RKO (cell line): Measurements from ENCODE around the gene CTBP1.

Source experiments
- DNase-seq: peaks from one replicate; pipeline ENCODE4 v3.0.0-alpha.2; 2016; ENCODE audit warnings: low spot score

The CTBP1 gene

DNA sequence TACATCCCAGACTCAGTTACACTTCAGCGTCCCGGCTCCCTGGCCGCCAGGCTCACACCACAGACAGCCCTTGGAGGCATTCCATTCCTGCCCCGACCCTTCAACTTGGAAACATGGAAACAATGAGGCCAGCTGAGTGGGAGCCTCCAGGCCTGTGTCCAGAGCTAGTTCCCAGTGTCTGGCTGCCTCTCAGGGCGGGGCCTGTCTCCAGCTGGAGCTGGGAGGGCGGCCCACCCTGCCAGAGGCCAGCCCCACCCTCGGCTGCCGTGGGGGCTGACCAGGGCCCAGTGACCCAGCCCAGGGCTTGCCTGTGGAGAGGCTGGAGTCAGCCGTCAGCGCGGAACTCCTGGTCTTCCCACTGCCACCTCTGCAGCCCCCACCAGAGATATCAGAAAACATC lies 39.1 kb downstream of the CTBP1 start:
- DNase-seq, result no peak

DNA sequence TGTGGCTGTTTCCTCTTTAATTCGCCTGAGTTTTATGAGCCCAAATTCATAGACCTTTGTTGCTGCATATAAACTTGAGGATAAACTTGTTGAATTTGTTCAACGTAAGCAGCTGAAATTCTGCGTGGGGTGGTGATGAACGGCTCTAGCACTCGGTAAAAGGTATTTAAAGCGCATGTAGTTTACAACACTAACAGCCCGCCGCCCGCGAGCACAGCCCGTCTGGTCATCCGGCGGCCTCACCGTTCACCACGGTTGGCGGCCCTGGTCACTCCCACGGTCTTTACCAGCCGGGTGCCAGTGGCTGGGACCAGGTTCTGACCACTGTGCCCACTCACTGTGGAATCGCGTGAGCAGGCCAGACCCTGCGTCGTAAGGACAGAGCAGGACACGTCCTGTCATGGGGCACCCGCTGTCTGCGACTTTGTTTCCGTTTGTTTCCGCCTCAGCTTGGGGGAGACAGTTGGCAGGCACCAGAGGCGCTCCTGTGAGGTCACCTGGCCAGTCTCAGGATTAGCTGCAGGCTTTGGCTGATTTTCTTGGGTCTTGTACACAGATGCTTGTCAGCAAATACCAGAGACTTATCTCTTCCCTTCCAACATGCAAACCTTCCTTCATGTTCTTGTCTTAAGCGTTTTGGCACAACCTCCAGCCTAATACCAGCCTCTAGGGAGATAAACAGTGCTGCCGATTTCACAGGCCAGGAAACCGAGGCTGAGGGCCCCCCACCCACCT lies 39.8 kb downstream of the CTBP1 start:
- DNase-seq, result no peak

DNA sequence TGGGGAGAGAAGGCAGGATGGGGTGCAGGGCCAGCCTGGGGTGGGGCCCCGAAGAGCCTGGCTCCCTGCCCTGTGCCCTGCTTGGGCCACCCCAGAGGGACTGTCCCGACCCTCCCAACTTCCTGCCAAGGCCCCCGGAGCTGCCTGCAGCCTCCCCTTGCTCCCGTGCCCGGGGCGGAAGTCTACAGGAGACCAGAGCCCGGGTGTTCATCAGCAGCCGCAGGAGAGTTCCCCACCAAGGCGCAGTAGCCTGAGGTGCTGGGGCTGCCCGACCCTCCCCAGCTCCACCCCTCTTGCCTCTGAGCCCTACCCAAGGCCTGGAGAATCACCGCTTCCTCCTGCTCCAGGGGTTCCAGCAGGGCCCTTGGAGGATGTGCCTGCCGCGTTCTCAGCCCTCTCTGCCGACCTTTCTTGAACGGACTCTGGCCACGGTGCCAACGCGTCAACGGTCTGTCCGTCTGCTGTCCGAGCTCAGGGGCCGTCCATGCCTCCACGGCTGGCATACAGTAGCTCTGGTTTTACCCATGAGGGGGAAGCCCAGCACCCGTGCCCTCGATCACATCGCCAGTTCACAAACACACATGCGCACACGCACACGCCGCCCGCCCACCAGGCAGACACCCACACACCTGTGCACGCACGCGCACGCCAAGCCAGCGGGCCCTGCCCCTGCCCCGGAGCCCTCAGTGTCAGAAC lies 40.5 kb downstream of the CTBP1 start:
- DNase-seq, result no peak

DNA sequence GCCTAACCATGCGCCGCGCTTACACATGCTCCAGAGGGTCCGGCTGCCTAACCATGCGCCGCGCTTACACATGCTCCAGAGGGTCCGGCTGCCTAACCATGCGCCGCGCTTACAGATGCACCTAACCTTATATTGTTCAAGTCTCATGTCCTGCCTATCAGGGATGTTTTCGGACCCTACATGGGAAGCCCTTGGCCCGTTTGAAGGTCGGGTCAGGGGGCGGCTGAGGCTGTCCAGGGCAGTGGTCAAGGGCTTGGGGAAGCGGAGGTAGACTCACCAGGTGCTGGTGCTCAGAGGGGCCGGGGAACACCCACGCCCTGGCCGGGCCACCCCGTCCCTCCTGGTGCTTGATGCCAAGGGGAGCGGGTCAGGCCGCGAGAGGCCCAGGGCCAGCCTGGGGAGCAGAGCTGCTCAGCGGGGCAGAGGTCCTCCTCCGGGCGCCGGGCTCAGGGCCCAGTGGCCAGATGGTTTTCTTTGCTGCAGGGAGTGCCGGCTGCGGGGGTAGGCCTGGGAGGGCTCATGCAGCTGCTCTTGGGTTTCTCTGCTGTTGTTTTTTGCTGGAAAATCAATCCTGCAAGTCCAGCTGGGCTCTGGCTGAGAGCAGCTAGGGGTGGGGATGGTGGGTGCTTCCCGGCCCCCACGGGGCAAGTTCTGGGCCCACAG lies 41.2 kb downstream of the CTBP1 start:
- no peak for DNase-seq

DNA sequence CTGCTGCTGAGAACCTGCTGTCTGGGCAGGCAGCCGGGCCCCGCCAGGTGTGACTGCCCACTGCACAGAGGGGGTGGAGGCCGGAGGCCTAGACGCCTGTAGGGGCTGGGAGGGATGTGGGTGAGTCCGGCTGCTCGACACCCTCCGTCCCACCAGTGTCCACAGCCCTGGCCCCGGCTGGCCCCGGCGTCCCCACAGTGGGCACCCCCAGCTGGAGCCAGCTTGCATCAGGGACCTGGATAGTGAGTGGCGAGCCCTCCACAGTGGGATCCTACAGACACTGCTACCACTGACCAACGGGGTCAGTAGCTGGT lies 41.8 kb downstream of the CTBP1 start:
- no peak for DNase-seq

DNA sequence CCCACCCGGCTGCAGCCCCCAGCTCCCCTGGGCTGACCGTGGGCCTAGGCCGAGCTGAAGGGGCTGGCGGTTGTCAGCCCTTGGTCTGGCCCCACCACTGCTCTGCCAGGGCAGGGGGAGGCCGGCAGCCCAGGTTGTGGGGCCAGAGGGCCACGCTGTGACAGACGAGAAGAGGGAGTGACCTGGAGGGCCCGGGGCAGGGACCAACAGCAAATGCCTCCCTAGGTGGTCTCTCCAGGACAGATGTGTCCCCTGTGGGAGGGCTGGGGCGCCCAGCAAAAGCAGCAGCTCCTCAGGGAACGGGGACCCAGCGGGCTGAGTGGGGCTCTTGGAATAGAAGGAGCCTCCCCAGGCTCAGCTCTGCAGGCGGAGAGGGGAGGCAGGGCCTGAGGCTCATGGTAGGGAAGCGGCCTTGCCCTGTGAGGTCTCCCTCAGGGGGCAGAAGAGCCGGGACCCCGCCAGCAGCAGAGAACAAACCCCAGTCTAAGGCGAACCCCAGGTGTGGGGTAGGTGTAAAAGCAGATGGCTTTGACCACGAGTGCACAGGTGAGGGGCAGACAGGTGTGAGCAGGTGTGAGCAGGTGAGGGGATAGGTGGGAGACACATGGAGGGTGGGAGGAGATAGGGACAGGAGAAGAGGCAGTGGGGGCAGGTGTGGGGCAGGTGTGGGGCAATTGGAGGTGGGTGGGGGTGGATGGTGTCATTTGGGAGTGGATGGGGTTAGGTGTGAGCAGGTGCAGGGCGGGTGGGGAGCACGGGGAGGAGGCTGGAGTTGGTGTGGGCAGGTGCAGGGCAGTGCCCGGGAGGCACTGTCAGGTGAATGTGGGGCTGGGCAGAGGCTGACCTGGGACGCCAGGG lies 42.4 kb downstream of the CTBP1 start:
- no peak for DNase-seq

DNA sequence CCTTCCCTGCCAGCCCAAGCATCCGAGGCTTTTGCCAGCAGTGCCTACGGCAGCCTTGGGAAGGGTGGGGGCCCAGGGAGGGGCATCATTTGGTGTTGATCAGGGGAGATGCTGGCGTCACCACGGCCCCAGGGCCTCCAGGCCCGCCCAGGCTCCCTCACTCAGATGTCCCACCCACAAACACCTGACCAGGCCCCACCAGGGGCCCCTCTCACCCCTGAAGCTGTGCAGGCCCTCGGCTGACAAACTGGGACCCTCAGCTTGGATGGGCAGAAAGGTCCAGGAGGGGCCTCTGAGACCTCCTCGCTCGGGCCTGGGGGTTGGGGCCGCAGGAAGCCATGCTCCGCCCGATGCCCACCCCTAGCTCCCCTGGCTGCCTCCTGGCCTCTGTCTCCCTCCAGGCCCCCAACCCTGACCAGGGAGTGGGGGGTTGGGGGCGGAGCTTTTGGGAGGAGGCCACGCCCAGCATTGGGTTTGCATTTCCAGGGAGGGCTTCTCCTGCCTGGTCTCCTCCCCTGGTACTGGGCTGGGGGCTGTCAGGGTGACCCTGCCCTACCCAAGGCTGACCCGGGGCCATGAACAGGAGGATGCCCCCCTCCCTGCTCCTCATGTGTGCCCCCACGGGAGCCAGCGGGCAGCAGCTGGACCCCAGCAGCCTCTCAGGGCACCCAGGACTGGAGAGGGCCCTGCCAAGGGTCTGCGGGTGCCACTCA lies 43.2 kb downstream of the CTBP1 start:
- no peak for DNase-seq

DNA sequence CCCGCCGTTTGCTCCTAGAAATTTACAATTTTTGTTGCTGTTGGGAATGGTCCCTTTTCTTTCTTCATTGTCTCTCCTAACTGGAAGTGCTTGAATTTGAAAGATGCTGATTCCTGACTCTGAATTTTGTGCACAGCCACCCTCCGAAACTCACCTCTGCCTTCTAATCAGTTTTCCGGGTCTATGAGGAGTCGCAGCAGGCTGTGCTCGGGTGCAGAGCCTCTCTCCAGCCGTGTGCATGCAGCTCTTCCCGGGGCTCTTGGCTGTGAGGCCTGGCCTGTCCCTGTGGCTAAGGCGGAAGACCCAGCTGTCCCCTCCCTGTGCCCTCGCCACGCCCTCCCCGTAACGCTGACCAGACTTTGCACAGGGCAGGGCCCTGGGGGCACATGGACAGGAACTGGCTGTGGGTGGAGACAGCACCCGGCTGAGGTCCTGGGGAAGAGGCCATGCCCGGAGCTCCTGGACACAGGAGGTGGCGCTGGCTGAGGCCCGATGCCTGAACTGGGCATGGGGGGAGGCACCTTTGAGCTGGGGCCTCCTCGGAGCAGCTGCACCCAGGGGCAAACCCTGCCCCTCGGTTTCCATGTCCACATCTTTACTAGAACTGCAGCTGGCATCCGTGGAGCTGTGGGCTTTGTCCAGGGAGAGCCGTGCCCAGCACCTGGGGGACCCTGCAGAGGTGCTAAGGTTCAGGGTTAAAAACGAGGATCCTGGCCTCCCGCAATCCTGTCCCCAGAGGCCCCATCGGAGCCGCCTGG lies 43.9 kb downstream of the CTBP1 start:
- DNase-seq, result no peak

DNA sequence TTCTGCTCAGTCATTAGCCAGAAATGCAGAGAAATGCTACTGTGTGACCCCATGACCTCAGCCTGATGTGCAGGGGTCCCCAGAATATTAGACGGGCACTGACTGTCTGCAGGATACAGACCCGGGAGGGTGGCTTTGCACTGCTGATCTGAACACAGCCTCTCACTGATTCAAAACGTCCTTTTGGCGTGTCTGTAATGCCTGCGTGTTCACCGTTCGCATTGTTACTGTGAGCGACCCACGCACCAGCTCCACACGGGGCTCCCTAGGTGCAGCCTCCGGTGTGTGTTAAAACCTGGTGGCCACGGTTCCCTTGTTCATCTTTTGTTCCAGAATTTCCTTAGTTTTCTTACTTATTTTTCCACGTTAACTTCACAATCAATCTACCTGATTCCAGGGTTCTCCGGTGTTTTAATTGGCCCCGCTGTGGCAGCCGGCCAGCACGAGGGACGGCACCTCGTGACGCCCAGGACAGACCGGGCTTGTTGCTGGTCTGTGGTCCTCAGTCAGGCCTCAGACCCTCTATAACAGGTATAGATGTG lies 44.6 kb downstream of the CTBP1 start:
- DNase-seq, result no peak

DNA sequence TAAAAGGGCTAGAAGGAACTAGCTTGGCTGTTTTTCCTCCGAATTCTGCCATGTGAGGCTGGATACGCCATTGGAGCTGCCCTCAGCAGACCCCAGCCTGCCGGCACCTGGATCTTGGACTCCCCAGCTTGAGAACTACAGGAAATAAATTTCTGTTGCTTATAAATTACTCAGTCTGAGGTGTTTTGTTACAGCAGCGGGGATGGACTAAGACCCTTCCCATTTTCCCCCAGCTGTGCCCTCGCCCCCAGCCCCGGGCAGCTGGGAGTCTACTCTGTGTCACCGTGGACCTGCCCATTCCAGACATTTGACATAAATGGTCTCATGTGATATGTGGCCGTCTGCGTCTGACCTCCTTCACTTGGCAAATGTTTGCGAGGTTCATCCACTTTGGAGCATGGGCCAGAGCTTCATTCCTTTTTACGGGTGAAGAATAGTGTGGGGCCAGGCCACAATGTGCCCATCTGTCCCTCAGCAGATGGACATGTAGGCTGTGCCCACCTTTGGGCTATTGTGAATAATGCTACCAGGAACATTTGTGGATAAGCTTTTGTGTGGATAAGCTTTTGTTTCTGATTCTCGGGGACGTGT lies 45.8 kb downstream of the CTBP1 start:
- no peak for DNase-seq

DNA sequence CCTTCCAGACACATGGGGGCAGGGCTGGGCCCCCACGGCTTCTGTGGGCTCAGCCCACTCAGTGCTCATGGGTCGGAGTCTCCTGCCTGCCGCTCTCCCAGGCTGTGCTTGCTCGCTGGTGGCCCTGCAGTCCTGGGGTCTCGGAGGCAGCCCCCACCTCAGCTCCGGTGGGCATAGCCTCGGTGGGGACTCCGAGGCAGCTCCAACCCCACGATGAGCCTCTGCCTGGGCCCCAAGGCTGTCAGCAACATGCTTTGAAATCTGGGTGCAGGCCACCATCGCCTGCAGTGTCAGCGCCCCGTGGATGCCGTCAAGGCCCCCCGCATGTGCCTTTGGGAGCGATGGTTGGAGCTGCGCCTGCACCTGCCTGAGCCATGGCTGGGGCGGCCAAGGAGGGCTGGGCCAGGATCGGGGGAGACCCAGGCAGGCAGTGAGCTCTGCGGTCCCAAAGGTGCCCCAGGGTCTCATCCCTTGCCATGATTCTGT lies 46.4 kb downstream of the CTBP1 start:
- DNase-seq, result no peak

DNA sequence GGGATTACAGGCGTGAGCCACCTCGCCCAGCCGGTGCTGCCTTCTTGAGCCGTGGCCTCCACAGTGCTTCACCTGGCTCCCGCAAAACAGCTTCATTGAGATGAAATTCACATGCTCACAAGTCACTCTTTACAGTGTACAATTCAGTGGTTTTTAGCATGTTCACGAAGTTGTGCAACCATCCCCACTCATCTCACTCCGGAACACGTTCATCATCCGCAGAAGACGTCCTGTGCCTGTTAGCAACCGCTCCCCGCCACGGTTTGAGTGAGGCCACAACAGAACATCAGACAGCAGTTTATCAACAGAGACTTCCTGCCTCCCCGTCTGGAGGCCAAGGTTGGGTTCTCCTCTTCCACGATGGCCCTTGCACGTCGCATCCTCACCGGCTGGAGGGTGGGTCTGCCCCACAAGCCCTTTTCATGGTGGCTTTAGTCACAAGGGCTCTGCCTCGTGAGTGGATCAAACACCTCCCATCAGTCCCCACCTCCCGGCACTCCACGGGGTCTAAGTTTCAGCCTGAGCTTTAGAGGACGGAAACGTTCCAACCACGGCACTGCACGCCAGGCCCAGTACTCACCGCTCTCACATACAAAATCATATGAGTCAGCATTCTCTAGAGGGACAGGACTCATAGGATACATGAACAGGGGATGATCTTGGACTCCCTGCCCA lies 46.9 kb downstream of the CTBP1 start:
- DNase-seq, result no peak

DNA sequence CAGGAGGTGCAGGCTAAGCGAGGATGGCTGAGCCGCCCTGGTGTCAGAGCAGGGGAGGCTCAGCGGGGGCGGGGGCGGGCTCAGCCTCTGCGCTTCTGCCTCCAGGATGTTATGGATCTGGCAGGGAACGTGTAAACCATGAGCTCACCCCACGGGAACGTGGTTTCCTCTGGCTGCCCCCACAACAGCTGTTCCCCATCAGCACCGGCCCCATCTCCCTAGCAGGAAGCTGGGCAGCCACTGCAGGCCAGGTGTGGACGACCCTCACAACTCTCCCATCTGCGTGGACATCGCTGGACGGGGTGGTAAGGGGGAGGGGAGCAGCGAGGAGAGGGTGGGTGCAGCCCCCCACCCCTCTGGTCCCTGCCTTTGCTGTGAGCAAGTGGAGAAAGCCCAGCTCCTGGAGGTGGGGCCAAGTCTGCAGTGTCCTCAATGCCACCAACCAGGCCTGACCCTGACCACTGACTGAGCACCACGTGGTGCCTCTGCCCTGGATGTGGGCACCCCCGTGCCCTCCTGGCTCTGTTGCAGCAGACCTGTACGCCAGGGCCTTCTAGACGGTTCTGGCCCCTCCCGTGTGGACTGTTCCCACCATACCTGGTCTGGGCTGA lies 48.4 kb downstream of the CTBP1 start:
- DNase-seq, result peak; percentile 18

DNA sequence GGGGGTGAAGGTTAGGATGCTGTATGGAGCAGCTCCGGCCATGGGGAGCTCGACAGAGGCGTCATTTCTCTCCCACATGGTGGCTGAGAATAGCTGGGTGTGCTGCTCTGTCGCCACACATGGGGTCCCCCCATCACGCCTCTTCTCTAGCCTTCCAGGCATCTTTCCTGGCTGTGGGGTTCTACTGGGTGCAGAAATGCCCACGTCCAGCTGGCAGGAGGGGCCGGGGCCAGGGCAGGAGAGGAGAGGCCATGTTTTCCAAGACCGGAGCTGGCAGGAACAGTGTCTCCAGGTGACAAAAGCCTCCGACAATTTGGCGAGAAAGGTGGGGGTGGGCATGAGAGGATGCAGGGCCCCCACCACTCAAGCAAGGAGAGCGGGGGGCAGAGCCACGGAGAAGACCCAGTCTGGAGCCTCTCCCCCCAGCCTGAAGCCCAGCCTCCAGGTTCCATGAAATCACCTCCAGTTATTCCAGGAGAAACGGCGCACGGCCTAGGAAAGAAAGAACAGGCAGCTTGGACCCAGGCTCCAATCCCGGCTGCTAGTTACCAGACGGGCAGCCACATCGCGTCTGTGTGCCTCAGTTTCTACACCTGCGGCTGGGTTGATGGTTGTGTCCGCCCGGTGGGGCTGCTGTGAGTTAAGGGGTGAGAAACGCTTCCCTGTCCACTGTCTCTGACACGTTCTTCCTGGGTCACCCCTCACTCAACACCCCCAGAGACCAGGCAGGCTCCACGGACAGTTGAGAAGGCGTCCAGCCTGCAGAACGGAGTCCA lies 49.2 kb downstream of the CTBP1 start:
- no peak for DNase-seq

DNA sequence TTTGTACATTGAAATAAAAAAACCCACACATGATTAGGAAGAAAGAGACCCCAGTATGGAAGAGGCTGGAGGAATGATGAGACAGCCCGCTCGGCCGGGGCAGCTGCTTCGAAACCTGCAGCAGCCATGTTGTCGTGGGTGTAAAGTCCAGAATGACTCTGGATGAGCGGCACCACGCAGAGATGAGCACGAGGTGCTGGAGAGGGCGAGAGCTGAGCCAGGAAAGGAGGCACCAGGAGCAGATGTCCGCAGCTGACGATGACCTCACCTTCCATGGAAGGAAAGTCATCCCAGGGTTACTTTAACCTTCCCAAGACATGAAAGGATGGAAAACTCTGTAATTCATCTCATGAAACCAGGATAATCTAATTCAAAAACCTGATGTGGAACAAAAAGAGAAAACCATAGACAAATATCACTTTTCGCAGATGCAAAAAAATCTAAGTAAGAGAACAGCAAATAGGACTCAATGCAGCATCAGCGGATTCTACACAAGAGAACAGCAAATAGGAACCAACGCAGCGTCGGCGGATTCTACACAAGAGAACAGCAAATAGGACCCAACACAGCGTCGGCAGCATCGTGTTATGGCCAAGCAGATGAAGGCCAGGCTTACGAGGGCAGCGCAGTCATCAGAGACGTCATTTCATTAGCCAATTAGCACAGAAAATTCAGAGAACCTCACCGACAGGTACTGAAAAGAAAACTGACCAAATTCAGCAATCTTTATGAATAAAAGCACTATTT lies 50.7 kb downstream of the CTBP1 start:
- DNase-seq, result peak; percentile 32

DNA sequence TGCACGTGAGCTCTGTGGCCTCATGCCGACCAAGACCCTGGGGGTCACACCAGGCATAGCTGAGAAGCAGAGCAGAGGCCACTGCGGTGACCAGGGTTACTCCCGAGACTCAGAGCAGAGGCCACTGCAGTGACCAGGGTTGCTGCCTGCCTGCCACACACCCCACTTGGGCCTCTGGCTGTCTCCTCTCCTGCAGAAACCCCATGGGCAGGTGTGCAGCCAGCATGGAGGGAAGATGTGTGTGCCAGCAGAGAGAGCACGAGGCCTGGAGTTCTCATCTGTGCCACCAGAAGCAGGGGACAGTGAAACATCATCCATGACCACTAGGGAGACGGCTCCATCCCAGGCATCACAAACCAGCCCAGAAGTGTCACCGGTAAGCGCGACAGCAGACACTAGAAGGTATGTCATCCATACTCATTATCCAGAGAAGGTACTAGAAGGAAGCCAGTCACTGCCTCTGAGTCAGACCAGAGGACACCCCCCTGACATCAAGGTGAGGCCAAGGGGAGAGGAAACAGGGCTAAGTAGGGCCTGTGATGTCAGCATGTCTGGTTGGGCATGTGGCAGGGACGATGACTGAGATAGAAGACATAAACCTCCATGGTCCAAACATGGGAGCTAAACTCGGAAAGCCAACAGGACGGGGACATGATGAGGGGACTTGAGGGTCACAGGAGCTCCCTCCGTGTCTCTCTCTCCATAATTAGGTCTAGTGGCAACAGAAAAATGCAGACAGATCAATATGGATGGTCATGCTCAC lies 52.3 kb downstream of the CTBP1 start:
- no peak for DNase-seq

DNA sequence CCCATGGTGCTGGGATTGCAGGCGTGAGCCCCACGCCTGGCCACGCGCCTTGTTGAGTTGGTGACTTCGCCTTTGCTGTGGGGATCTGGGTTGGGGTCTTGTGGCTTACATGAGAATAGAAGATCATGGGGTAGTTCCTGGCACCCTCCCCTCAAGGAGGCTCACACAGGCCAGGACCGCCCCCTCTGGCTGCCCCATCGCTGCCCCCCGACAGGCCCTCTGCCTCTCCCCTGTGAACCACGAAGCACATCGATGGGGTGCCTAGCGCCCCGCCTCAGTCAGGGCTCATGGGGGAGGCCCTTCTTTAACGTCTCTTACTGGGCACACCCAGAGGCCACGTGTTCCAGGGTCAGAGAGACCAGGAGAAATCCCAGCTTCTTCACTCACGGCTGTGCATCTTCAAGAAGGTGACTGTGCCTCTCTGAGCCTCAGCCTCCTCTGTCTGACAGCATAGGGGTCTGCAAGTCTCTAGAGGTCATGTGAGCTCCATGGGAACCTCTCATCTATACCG lies 53.0 kb downstream of the CTBP1 start:
- DNase-seq, result no peak
